Progenitor cell of endocrine pancreas (in vitro differentiated cells): ENCODE data around the gene CTNNA2. TPM values are rescaled to one million over a fixed set of nuclear protein-coding genes. Genes with fewer than 3 reads are reported as not detected.

ENCODE experiments used
- DNase-seq: peaks from one replicate; pipeline ENCODE4 v3.0.0; 2021; ENCODE audit warnings: low spot score; ENCODE audit not compliant: unreplicated experiment
- H3K27ac Mint-ChIP-seq: 2 replicates; pipeline ENCODE4 v1.8.0; 2021; ENCODE audit warnings: mild to moderate bottlenecking, moderate library complexity, mixed read lengths
- H3K27me3 Mint-ChIP-seq: 2 replicates; pipeline ENCODE4 v1.8.0; 2021; ENCODE audit warnings: mixed read lengths
- H3K36me3 Mint-ChIP-seq: 2 replicates; pipeline ENCODE4 v1.8.0; 2022; ENCODE audit warnings: mixed read lengths; ENCODE audit not compliant: insufficient read depth
- H3K4me1 Mint-ChIP-seq: 2 replicates; pipeline ENCODE4 v1.8.0; 2021; ENCODE audit warnings: low read depth, mixed read lengths
- H3K4me3 Mint-ChIP-seq: 2 replicates; pipeline ENCODE4 v1.8.0; 2021; ENCODE audit warnings: low read depth, mild to moderate bottlenecking, moderate library complexity, mixed read lengths
- H3K9me3 Mint-ChIP-seq: 2 replicates; pipeline ENCODE4 v1.8.0; 2021; ENCODE audit warnings: low read depth, mixed read lengths
- total RNA-seq: library from RNA; stranded (reverse); gene quantifications from 2 replicates; pipeline ENCODE4 v1.2.1, GENCODE V29; 2021
- TF ChIP-seq, protein P1 (sequence below): fragments of 200-600 bp; sonication (generic); IDR thresholded peaks from one replicate; pipeline ENCODE4 v1.5.0; 2021; ENCODE audit warnings: antibody characterized with exemption, mild to moderate bottlenecking; ENCODE audit not compliant: unreplicated experiment

Gene CTNNA2
- total RNA-seq, 1 donor from 2014 or later = 10.2 TPM

- H3K9me3 Mint-ChIP-seq = peaks cover 5% of the 10 kb centered on the region
- TF ChIP-seq, protein P1, sequence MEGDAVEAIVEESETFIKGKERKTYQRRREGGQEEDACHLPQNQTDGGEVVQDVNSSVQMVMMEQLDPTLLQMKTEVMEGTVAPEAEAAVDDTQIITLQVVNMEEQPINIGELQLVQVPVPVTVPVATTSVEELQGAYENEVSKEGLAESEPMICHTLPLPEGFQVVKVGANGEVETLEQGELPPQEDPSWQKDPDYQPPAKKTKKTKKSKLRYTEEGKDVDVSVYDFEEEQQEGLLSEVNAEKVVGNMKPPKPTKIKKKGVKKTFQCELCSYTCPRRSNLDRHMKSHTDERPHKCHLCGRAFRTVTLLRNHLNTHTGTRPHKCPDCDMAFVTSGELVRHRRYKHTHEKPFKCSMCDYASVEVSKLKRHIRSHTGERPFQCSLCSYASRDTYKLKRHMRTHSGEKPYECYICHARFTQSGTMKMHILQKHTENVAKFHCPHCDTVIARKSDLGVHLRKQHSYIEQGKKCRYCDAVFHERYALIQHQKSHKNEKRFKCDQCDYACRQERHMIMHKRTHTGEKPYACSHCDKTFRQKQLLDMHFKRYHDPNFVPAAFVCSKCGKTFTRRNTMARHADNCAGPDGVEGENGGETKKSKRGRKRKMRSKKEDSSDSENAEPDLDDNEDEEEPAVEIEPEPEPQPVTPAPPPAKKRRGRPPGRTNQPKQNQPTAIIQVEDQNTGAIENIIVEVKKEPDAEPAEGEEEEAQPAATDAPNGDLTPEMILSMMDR = no peak
Observed at GRCh38 chr2:79799729-79800128, 286.9 kb downstream of the CTNNA2 start.

DNA sequence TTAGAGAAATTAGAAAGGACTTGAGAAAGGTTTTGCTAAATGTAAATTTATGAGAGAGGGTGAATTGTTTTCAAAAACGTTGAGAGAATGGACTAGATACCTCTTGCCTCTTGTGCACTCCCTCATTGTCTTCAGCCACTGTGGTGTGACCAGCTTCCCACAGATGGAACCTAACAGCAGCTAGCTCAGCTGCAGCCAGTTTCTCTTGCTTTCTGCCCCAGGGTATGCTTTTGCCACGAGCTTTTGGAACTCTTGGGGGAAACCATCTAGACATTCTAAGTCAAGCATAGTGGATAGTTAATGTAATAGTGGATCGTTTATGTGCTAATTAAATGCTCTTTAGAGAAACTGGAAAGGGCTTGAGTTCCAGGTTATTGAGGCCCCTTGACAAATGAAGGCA is 288.2 kb downstream of the CTNNA2 start:
- H3K4me3 Mint-ChIP-seq = no peak overlapping the region
- H3K36me3 Mint-ChIP-seq = no peaks in the 10 kb centered on the region
- H3K4me1 Mint-ChIP-seq = no peaks in the 10 kb centered on the region
- H3K27ac Mint-ChIP-seq = no peak overlapping the region
- TF ChIP-seq, protein P1 = no peak
- H3K27me3 Mint-ChIP-seq = no peaks in the 10 kb centered on the region
- no peak for DNase-seq
- H3K9me3 Mint-ChIP-seq = peaks cover 5% of the 10 kb centered on the region

More at GRCh38 chr2:79799729-79800128, 286.9 kb downstream of the CTNNA2 start:
- Mint-ChIP-seq H3K4me3 (no peak overlapping the region), H3K27me3 (no peaks in the 10 kb centered on the region), H3K36me3 (no peaks in the 10 kb centered on the region), H3K27ac (no peak overlapping the region), H3K4me1 (no peaks in the 10 kb centered on the region)
- no peak for DNase-seq

- Mint-ChIP-seq H3K4me3 (no peak overlapping the region), H3K36me3 (no peaks in the 10 kb centered on the region), H3K9me3 (peaks cover 13% of the 10 kb centered on the region), H3K27ac (no peak overlapping the region), H3K4me1 (no peaks in the 10 kb centered on the region), H3K27me3 (peaks cover 3% of the 10 kb centered on the region)
- DNase-seq = no peak
- TF ChIP-seq, protein P1 = no peak
Observed at GRCh38 chr2:79817288-79817687, 304.4 kb downstream of the CTNNA2 start.

GRCh38 chr2:79820281-79820680 is 307.4 kb downstream of the CTNNA2 start:
- DNase-seq = no peak
- TF ChIP-seq, protein P1 = no peak
- peaks cover 10% of the 10 kb centered on the region for H3K9me3 Mint-ChIP-seq
- no peak overlapping the region for H3K4me3 Mint-ChIP-seq
- H3K27ac Mint-ChIP-seq = no peak overlapping the region
- H3K36me3 Mint-ChIP-seq = no peaks in the 10 kb centered on the region
- H3K4me1 Mint-ChIP-seq = no peaks in the 10 kb centered on the region
- H3K27me3 Mint-ChIP-seq = peaks cover 5% of the 10 kb centered on the region

GRCh38 chr2:79822136-79822535 is 309.3 kb downstream of the CTNNA2 start:
- Mint-ChIP-seq H3K4me3 (no peak overlapping the region), H3K9me3 (no peaks in the 10 kb centered on the region), H3K27ac (no peak overlapping the region), H3K36me3 (no peaks in the 10 kb centered on the region), H3K4me1 (no peaks in the 10 kb centered on the region), H3K27me3 (peaks cover 5% of the 10 kb centered on the region)
- DNase-seq = no peak
- TF ChIP-seq, protein P1 = no peak
